Caco-2 (cell line): ENCODE results near the gene SLC17A9. TPM values are rescaled to one million over a fixed set of nuclear protein-coding genes. Genes with fewer than 3 reads are reported as not detected.

Experiments used
- BruUV-seq: library from RNA; stranded (reverse); fragments of 400-500 nt; replicated peaks from 2 replicates; lab custom pipeline; 2021; lab: Mats Ljungman, UMichigan
- CTCF ChIA-PET: fragments of 300-600 bp; sonication (Branson Sonifier 250); formaldehyde crosslinking; loops from one replicate; lab custom pipeline; 2022; ENCODE audit warnings: antibody characterized with exemption; lab: Charles Lee
- POLR2A ChIA-PET: fragments of 300-600 bp; sonication (Branson Sonifier 250); formaldehyde crosslinking; loops from one replicate; lab custom pipeline; 2022; ENCODE audit warnings: antibody characterized with exemption; lab: Charles Lee
- DNase-seq, 2 experiments: peaks; one replicate each; pipeline versions ENCODE4 v3.0.0 to v3.0.0-alpha.2; 2020 to 2022
- H3K27me3 ChIP-seq: replicated peaks from 2 replicates; pipeline ENCODE4 v1.6.0; 2011; ENCODE audit warnings: low read length; ENCODE audit not compliant: control insufficient read depth, insufficient read depth
- H3K36me3 ChIP-seq: 2 replicates; pipeline ENCODE4 v1.5.1; 2011; ENCODE audit warnings: low read length; ENCODE audit not compliant: control insufficient read depth, insufficient read depth
- H3K4me1 ChIP-seq: fragments of 250-450 bp; sonication (Bioruptor Pico); 2 replicates; pipeline ENCODE4 v1.5.1; 2020; ENCODE audit warnings: mild to moderate bottlenecking
- H3K4me3 ChIP-seq: 2 replicates; pipeline ENCODE4 v1.5.1; 2011; ENCODE audit warnings: low read depth, mild to moderate bottlenecking, control low read depth, low read length
- H3K9me3 ChIP-seq: fragments of 250-450 bp; sonication (Bioruptor Pico); 2 replicates; pipeline ENCODE4 v1.5.1; 2020; ENCODE audit warnings: mild to moderate bottlenecking, moderate library complexity
- H3K27ac Mint-ChIP-seq: one replicate; pipeline ENCODE4 v1.8.0; 2022; ENCODE audit warnings: mixed read lengths; ENCODE audit not compliant: unreplicated experiment
- H3K27me3 Mint-ChIP-seq: one replicate; pipeline ENCODE4 v1.8.0; 2022; ENCODE audit warnings: mixed read lengths; ENCODE audit not compliant: insufficient read depth, unreplicated experiment
- H3K36me3 Mint-ChIP-seq: one replicate; pipeline ENCODE4 v1.8.0; 2022; ENCODE audit warnings: mild to moderate bottlenecking, mixed read lengths; ENCODE audit not compliant: insufficient read depth, unreplicated experiment
- H3K4me1 Mint-ChIP-seq: one replicate; pipeline ENCODE4 v1.8.0; 2022; ENCODE audit warnings: low read depth, mixed read lengths; ENCODE audit not compliant: unreplicated experiment
- H3K4me3 Mint-ChIP-seq: one replicate; pipeline ENCODE4 v1.8.0; 2022; ENCODE audit warnings: mild to moderate bottlenecking, moderate library complexity, mixed read lengths; ENCODE audit not compliant: unreplicated experiment
- H3K9me3 Mint-ChIP-seq: one replicate; pipeline ENCODE4 v1.8.0; 2022; ENCODE audit warnings: mixed read lengths; ENCODE audit not compliant: unreplicated experiment
- intact Hi-C: fragments of 100-400 bp; cut with micrococcal nuclease; formaldehyde crosslinking; loops from one replicate; pipeline ENCODE4 v1.10.0; 2022; ENCODE audit not compliant: unreplicated experiment
- total RNA-seq: library from RNA; stranded (reverse); gene quantifications from 2 replicates; pipeline ENCODE4 v1.2.3, GENCODE V29; 2022
- TF ChIP-seq, protein P1 (sequence below), 2 experiments: fragments of 200-600 bp in 1 of 2; IDR thresholded peaks; 1 replicate in 1 of 2; 2 replicates in 1 of 2; pipeline versions ENCODE4 v1.5.1 to v1.8.0; 2011 to 2022; ENCODE audit warnings: antibody characterized with exemption in 1 of 2, control low read depth in 1 of 2, inconsistent platforms in 1 of 2, low read depth in 1 of 2, low read length in 1 of 2, mild to moderate bottlenecking in 1 of 2, moderate library complexity in 1 of 2; ENCODE audit not compliant: insufficient read depth in 1 of 2, severe bottlenecking in 1 of 2, unreplicated experiment in 1 of 2

The SLC17A9 gene
- total RNA-seq, 1 experiment from 2014 or later, result 64.7 TPM

DNA sequence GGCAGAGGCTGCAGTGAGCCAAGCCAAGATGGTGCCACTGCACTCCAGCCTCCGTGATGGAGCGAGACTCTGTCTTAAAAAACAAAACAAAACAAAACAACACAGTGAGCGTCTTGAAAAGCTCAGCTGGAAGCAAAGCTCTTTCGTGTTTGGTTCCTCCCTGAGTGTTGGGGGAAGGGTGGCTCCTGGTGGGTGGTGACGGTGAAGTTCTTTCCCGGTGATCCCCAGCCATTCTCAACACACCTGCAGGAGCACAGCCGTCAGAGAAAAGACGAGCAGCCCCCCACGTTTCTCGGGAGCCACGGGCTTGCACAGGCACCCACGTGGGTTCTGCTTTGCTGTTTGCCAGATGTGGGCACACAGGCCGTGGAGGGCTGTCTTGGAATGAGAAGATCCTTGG, 51.0 kb downstream of the SLC17A9 start:
- Histone ChIP-seq H3K9me3 (no peaks in the 10 kb centered on the region), H3K4me3 (no peak overlapping the region), H3K27me3 (no peaks in the 10 kb centered on the region), H3K36me3 (no peaks in the 10 kb centered on the region), H3K4me1 (peaks cover 2% of the 10 kb centered on the region)
- H3K36me3 Mint-ChIP-seq, result no peaks in the 10 kb centered on the region
- DNase-seq, result no peak
- intact Hi-C loops, result no loop called here
- ChIA-PET CTCF (interaction anchor here (1.5 to 4.3 kb wide), 2 partner anchors 31 to 48 kb away, joined by 4 to 22 read pairs; no protein-coding TSS in a partner anchor), POLR2A (no interaction called here)
- H3K4me3 Mint-ChIP-seq, result no peak overlapping the region
- TF ChIP-seq, protein P1, sequence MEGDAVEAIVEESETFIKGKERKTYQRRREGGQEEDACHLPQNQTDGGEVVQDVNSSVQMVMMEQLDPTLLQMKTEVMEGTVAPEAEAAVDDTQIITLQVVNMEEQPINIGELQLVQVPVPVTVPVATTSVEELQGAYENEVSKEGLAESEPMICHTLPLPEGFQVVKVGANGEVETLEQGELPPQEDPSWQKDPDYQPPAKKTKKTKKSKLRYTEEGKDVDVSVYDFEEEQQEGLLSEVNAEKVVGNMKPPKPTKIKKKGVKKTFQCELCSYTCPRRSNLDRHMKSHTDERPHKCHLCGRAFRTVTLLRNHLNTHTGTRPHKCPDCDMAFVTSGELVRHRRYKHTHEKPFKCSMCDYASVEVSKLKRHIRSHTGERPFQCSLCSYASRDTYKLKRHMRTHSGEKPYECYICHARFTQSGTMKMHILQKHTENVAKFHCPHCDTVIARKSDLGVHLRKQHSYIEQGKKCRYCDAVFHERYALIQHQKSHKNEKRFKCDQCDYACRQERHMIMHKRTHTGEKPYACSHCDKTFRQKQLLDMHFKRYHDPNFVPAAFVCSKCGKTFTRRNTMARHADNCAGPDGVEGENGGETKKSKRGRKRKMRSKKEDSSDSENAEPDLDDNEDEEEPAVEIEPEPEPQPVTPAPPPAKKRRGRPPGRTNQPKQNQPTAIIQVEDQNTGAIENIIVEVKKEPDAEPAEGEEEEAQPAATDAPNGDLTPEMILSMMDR (IDR thresholded peaks at IDR 0.05; ENCODE audit: insufficient read depth in 1 of 2, low read depth in 1 of 2, low read length in 1 of 2, severe bottlenecking in 1 of 2, unreplicated experiment in 1 of 2), result no peak
- H3K27me3 Mint-ChIP-seq, result peaks cover 3% of the 10 kb centered on the region
- no peak overlapping the region for H3K27ac Mint-ChIP-seq
- H3K9me3 Mint-ChIP-seq, result no peaks in the 10 kb centered on the region
- BruUV-seq, result no TSS peak
- peaks cover 3% of the 10 kb centered on the region for H3K4me1 Mint-ChIP-seq

DNA sequence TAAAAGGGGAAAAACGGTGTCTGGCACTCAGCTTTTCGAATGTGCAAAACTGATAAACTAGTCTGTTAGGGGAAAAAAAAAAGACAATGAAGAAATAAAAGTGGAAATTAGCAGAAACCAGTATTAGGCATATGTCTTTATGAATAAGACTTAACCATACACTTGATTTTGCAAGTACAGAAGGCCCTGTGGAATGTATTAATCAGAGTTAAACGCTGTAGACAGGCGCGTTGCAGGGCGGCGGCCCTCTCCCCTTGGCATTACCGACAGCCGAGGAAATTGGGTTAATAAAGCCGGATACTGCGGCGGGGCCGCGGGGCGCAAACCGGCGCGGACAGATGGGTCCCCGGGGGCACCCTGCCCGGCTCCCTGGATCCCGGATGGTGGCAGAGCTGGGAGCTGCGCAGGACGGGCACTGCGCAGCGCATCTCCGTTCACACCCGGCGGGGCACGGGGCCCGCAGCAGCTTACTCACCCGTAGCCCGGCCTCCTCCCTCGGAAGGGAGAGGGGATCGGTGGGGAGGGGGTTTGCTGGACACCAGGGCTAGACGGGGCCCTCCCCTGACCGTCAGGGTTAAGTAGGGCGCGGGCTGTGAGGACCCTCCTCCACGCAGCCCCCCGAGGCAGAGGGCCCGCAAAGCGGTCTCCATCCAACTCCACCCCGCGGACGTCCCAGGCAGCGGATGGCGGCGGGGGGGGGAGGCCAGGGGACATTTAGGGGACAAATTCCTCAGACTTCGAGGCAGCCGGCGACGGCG, 52.3 kb downstream of the SLC17A9 start:
- no peaks in the 10 kb centered on the region for H3K9me3 ChIP-seq
- Mint-ChIP-seq H3K27me3 (peaks cover 3% of the 10 kb centered on the region), H3K27ac (no peak overlapping the region), H3K9me3 (no peaks in the 10 kb centered on the region), H3K4me3 (no peak overlapping the region), H3K4me1 (peaks cover 10% of the 10 kb centered on the region), H3K36me3 (no peaks in the 10 kb centered on the region)
- CTCF ChIA-PET, result interaction anchor here (1.3 to 4.3 kb wide), 2 partner anchors 10 to 32 kb away, joined by 4 to 22 read pairs; no protein-coding TSS in a partner anchor
- H3K36me3 ChIP-seq, result no peaks in the 10 kb centered on the region
- no TSS peak for BruUV-seq
- intact Hi-C loops, result no loop called here
- H3K4me1 ChIP-seq, result peaks cover 13% of the 10 kb centered on the region
- no peak for DNase-seq
- POLR2A ChIA-PET, result no interaction called here
- TF ChIP-seq, protein P1 (IDR thresholded peaks at IDR 0.05; ENCODE audit: insufficient read depth in 1 of 2, low read depth in 1 of 2, low read length in 1 of 2, severe bottlenecking in 1 of 2, unreplicated experiment in 1 of 2), result no peak
- H3K27me3 ChIP-seq, result no peaks in the 10 kb centered on the region
- no peak overlapping the region for H3K4me3 ChIP-seq

DNA sequence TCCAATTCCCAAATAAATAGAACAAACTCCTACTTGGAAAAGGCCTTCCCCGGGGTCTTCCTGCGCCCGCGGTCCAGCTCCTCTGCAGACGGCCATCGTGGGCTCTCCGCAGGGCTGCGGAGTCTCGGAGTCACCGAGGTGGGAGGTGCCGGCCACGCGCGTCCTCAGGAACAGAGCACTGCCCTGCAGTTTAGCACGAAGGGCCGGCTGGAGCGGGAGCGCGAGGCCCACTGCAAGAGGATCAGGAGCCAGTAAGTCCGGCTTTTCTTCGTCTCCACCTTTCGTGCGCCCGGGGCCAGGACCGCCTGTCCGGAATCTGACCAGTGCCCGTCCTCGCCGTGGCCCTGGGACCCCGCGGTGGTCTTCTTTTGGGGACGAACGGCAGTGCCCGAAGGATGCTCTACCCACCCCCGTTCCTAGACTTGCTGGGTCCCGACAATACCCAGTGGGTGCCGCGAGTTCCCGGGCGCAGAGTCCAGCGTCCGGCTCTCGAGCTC, 52.9 kb downstream of the SLC17A9 start:
- no peaks in the 10 kb centered on the region for H3K27me3 ChIP-seq
- Mint-ChIP-seq H3K27ac (no peak overlapping the region), H3K4me3 (no peak overlapping the region), H3K27me3 (no peaks in the 10 kb centered on the region), H3K36me3 (no peaks in the 10 kb centered on the region), H3K4me1 (peaks cover 15% of the 10 kb centered on the region), H3K9me3 (no peaks in the 10 kb centered on the region)
- ChIA-PET CTCF (interaction anchor here (1.3 kb wide), 1 partner anchor 9 kb away, joined by 4 read pairs; no protein-coding TSS in a partner anchor), POLR2A (interaction anchor here (0.6 kb wide), 1 partner anchor 33 kb away, joined by 10 read pairs; no protein-coding TSS in a partner anchor)
- DNase-seq, result no peak
- TF ChIP-seq, protein P1 (IDR thresholded peaks at IDR 0.05; ENCODE audit: insufficient read depth in 1 of 2, low read depth in 1 of 2, low read length in 1 of 2, severe bottlenecking in 1 of 2, unreplicated experiment in 1 of 2), result no peak
- no peaks in the 10 kb centered on the region for H3K36me3 ChIP-seq
- BruUV-seq, result no TSS peak
- intact Hi-C loops, result no loop called here
- H3K4me3 ChIP-seq, result no peak overlapping the region
- peaks cover 17% of the 10 kb centered on the region for H3K4me1 ChIP-seq
- H3K9me3 ChIP-seq, result no peaks in the 10 kb centered on the region
